GM12878 (cell line): Measurements from ENCODE around the gene PDGFB. TPM values are rescaled to one million over a fixed set of nuclear protein-coding genes. Genes with fewer than 3 reads are reported as not detected.

Experiments used
- ATAC-seq: fragments of 200-7000 bp; cut with Tn5 transposase; 3 replicates; pipeline ENCODE4 v1.9.1; 2020; ENCODE audit warnings: mild to moderate bottlenecking, moderate library complexity
- BruUV-seq: library from RNA; stranded (reverse); fragments of 400-500 nt; replicated peaks from 2 replicates; lab custom pipeline; 2021; lab: Mats Ljungman, UMichigan
- CTCF ChIA-PET: fragments of 300-600 bp; sonication (Branson Sonifier 250); formaldehyde crosslinking; extraction: SDS; loops from one replicate; lab custom pipeline; 2021; ENCODE audit warnings: inconsistent platforms; lab: Yijun Ruan, JAX
- POLR2A ChIA-PET: fragments of 350-600 bp; formaldehyde crosslinking; extraction: SDS; loops from one replicate; lab custom pipeline; 2021; ENCODE audit warnings: inconsistent platforms; lab: Charles Lee
- RAD21 ChIA-PET: fragments of 300-600 bp; sonication (Branson Sonifier 250); formaldehyde crosslinking; loops from one replicate; lab custom pipeline; 2023; ENCODE audit warnings: antibody characterized with exemption; ENCODE audit not compliant: unreplicated experiment; lab: Charles Lee
- SMC1A ChIA-PET: fragments of 300-600 bp; sonication (Branson Sonifier 250); formaldehyde crosslinking; loops from one replicate; lab custom pipeline; 2023; ENCODE audit not compliant: unreplicated experiment, uncharacterized antibody; lab: Charles Lee
- DNase-seq: peaks from one replicate; pipeline ENCODE4 v3.0.0-alpha.2; 2011; ENCODE audit warnings: low read depth, low spot score
- FAIRE-seq: peaks from 3 replicates; lab custom pipeline; 2011; peaks lifted over from hg19 to GRCh38; lab: Jason Lieb, UNC
- H2AFZ ChIP-seq: 2 replicates; pipeline ENCODE4 v1.6.0; 2011; ENCODE audit warnings: low read depth, low read length, control low read depth; ENCODE audit not compliant: control insufficient read depth
- H3K27ac ChIP-seq: 2 replicates; pipeline ENCODE4 v1.5.1; 2011; ENCODE audit warnings: control low read depth; ENCODE audit not compliant: control insufficient read depth, insufficient read depth
- H3K27me3 ChIP-seq, 2 experiments: replicated peaks in 1 of 2; 2 replicates each; pipeline versions ENCODE4 v1.6.0 to v1.6.1; 2011; ENCODE audit warnings: low read length in 1 of 2; ENCODE audit not compliant: control insufficient read depth in 2 of 2, insufficient read depth in 2 of 2
- H3K36me3 ChIP-seq, 2 experiments: 2 replicates each; pipeline ENCODE4 v1.5.1; 2011; ENCODE audit warnings: low read length in 1 of 2; ENCODE audit not compliant: control insufficient read depth in 2 of 2, insufficient read depth in 2 of 2
- H3K4me1 ChIP-seq: 2 replicates; pipeline ENCODE4 v1.6.1; 2011; ENCODE audit warnings: mild to moderate bottlenecking, low read length, moderate library complexity, mixed read lengths; ENCODE audit not compliant: control insufficient read depth, insufficient read depth
- H3K4me2 ChIP-seq: 2 replicates; pipeline ENCODE4 v1.6.0; 2011; ENCODE audit warnings: control low read depth; ENCODE audit not compliant: control insufficient read depth, insufficient read depth
- H3K4me3 ChIP-seq: fragments of 200-600 bp; sonication (generic); 2 replicates; pipeline ENCODE4 v1.5.1; 2016
- H3K79me2 ChIP-seq: 2 replicates; pipeline ENCODE4 v1.6.0; 2011; ENCODE audit warnings: low read length; ENCODE audit not compliant: control insufficient read depth, insufficient read depth
- H3K9ac ChIP-seq: 2 replicates; pipeline ENCODE4 v1.8.0; 2011; ENCODE audit warnings: low read length, control low read depth, mixed read lengths; ENCODE audit not compliant: control insufficient read depth, insufficient read depth
- H3K9me3 ChIP-seq: replicated peaks from 3 replicates; pipeline ENCODE4 v1.5.1; 2011; ENCODE audit warnings: mild to moderate bottlenecking, low read length; ENCODE audit not compliant: control insufficient read depth, insufficient read depth
- H4K20me1 ChIP-seq: 2 replicates; pipeline ENCODE4 v1.6.0; 2011; ENCODE audit not compliant: control insufficient read depth, insufficient read depth
- BMI1 ChIP-seq: fragments of 450-650 bp; IDR thresholded peaks from 2 replicates; pipeline ENCODE4 v1.6.1; 2016; ENCODE audit warnings: mild to moderate bottlenecking, moderate library complexity, borderline replicate concordance
- CHD2 ChIP-seq: IDR thresholded peaks from 2 replicates; pipeline ENCODE4 v1.6.1; 2011; ENCODE audit warnings: low read depth, low read length, improper control_type of control experiment, borderline replicate concordance
- CREB1 ChIP-seq: IDR thresholded peaks from 2 replicates; pipeline ENCODE4 v1.6.1; 2012; ENCODE audit warnings: low read depth, mild to moderate bottlenecking, inconsistent platforms
- EED ChIP-seq: sonication (generic); IDR thresholded peaks from 2 replicates; pipeline ENCODE4 v1.6.1; 2016; ENCODE audit warnings: antibody characterized with exemption, low read depth
- ESRRA ChIP-seq: IDR thresholded peaks from 2 replicates; pipeline ENCODE4 v1.6.1; 2012; ENCODE audit warnings: mild to moderate bottlenecking, low read length, improper control_type of control experiment
- MYB ChIP-seq: fragments of 150-350 bp; IDR thresholded peaks from 2 replicates; pipeline ENCODE4 v1.6.1; 2014; ENCODE audit warnings: mild to moderate bottlenecking, low read depth, low read length, borderline replicate concordance
- MYC ChIP-seq: IDR thresholded peaks from 2 replicates; pipeline ENCODE4 v1.6.1; 2011; ENCODE audit warnings: mild to moderate bottlenecking, low read length, moderate library complexity, inconsistent platforms; ENCODE audit not compliant: insufficient read depth, insufficient replicate concordance, insufficient read length, severe bottlenecking
- NR2F1 ChIP-seq: fragments of 450-650 bp; conservative IDR thresholded peaks from 2 replicates; pipeline ENCODE4 v1.6.1; 2017; ENCODE audit warnings: mild to moderate bottlenecking
- NRF1 ChIP-seq: conservative IDR thresholded peaks from 2 replicates; pipeline ENCODE4 v1.6.1; 2011; ENCODE audit warnings: mild to moderate bottlenecking, low read depth, low read length, improper control_type of control experiment
- STAT1 ChIP-seq: fragments of 450-650 bp; conservative IDR thresholded peaks from 2 replicates; pipeline ENCODE4 v1.6.1; 2014; ENCODE audit warnings: antibody characterized with exemption, mild to moderate bottlenecking
- WGBS: methylation state at CpG from one replicate; pipeline ENCODE4 v1.1.6; 2016; ENCODE audit warnings: low lambda C conversion rate; ENCODE audit not compliant: insufficient replicate concordance, insufficient coverage; ENCODE audit errors: missing lambda C conversion rate; 5-methylcytosine and 5-hydroxymethylcytosine counted together
- in situ Hi-C: fragments of 300-500 bp; cut with MboI; formaldehyde crosslinking; loops from 9 replicates; pipeline ENCODE4 v1.14.3; 2018; ENCODE audit warnings: mixed read lengths
- intact Hi-C: fragments of 100-400 bp; cut with micrococcal nuclease; formaldehyde crosslinking; loops from one replicate; pipeline ENCODE4 v1.14.2; 2022; ENCODE audit not compliant: unreplicated experiment
- polyA plus RNA-seq, 11 experiments: library from polyadenylated mRNA; depleted of rRNA in 4 of 11; unstranded in 6 of 11; stranded (reverse) in 5 of 11; fragments of >200 nt; fragmentation: Nextera tagmentation in 4 of 11; fragmentation: Illumina TruSeq in 1 of 11; extraction: Ambion mirVana in 4 of 11; extraction: Trizol in 1 of 11; gene quantifications; 1 replicate in 1 of 11; 2 replicates in 10 of 11; pipeline versions ENCODE4 v1.2.1 to v1.2.3, GENCODE V29; 2011 to 2016; ENCODE audit warnings: inconsistent platforms in 2 of 11, missing spikeins in 2 of 11, low read depth in 1 of 11
- total RNA-seq, 4 experiments: library from RNA; depleted of rRNA in 3 of 4; stranded (reverse); fragments of >200 nt in 3 of 4; fragmentation: Illumina TruSeq in 1 of 4; extraction: Trizol in 1 of 4; gene quantifications; 2 replicates each; pipeline versions ENCODE4 v1.2.1 to v1.2.3, GENCODE V29; 2013 to 2021
- TF ChIP-seq, protein P1 (sequence below): fragments of 450-650 bp; formaldehyde crosslinking; IDR thresholded peaks from 2 replicates; pipeline ENCODE4 v1.4.0; 2022; ENCODE audit warnings: mild to moderate bottlenecking, moderate library complexity
- TF ChIP-seq, protein P2 (sequence below): fragments of 450-650 bp; IDR thresholded peaks from 2 replicates; pipeline ENCODE4 v1.6.1; 2017; ENCODE audit warnings: borderline replicate concordance

PDGFB gene
- total and polyA plus RNA-seq, 10 of the 15 experiments (the other 5 are each of a cell fraction or from before 2014, with no cell fraction given), result 0.13 to 1.1 (median 0.56) TPM; not detected in 1

DNA sequence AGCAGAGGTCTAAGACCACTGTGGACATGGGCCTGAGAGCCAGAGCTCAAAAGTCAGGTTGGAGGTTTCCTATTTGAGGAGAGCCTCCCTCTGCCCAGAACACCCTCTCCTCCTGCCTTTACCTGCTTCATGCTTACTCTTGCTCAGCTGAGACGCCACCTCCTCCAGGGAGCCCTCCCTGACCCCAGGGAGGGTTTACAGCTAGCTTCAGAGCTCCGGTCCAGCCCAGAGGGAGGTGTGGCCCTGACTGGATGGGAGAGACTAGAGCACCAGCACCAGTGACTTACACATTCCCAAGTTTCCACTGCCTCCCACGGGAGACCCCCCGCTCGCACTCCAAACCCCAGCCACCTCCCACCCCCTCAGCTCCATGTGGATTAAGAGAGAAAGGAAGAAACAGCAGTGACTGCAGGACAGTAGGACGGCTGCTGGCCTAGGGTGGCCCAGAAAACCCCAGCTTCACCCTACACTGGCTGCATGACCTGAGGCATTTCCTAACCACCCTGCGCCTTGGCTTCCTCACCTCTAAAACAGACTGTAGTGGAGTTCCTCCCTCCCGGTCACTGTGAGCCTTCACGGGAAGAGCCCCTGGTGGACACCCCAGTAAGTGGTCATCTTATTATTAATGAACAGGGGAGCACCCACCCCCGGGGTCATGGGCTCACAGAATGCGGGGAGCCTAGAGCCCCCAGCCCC is 24.5 kb upstream of the PDGFB start:
- no peak for FAIRE-seq
- in situ Hi-C loops, result no loop called here
- BruUV-seq, result no TSS peak

GRCh38 chr22:39268645-39269044 is 23.9 kb upstream of the PDGFB start:
- ChIA-PET CTCF (interaction anchor here (0.8 to 1.2 kb wide), 2 partner anchors 19 to 98 kb away, joined by 3 to 4 read pairs; no protein-coding TSS in a partner anchor), RAD21 (interaction anchor here (1.4 kb wide), 1 partner anchor 13 kb away, joined by 4 read pairs; no protein-coding TSS in a partner anchor), POLR2A (interaction anchor here (0.7 kb wide), 1 partner anchor 90 kb away, joined by 3 read pairs; no protein-coding TSS in a partner anchor), SMC1A (interaction anchor here (1.1 kb wide), 1 partner anchor 19 kb away, joined by 3 read pairs; no protein-coding TSS in a partner anchor)
- no peaks in the 10 kb centered on the region for H3K79me2 ChIP-seq
- H3K36me3 ChIP-seq, result no peaks in the 10 kb centered on the region
- FAIRE-seq (no peak), ATAC-seq (no peak), DNase-seq (no peak)
- WGBS, result 79% methylated on average over 7 of the region's 7 CpGs
- H3K9ac ChIP-seq, result no peak overlapping the region
- H3K27ac ChIP-seq, result no peak overlapping the region
- H3K9me3 ChIP-seq, result no peaks in the 10 kb centered on the region
- BruUV-seq, result no TSS peak
- no peak overlapping the region for H3K4me2 ChIP-seq
- H3K4me1 ChIP-seq, result peaks cover 37% of the 10 kb centered on the region
- H3K4me3 ChIP-seq, result no peak overlapping the region
- H2AFZ ChIP-seq, result no peak overlapping the region
- H3K27me3 ChIP-seq, result no peaks in the 10 kb centered on the region
- in situ Hi-C loops, result no loop called here
- H4K20me1 ChIP-seq, result no peaks in the 10 kb centered on the region
- intact Hi-C loops, result no loop called here
- TF ChIP-seq NR2F1 (no peak), NRF1 (no peak), BMI1 (no peak), CHD2 (no peak), MYB (no peak), CREB1 (no peak), EED (no peak), STAT1 (no peak), MYC (no peak)
- TF ChIP-seq, protein P1, sequence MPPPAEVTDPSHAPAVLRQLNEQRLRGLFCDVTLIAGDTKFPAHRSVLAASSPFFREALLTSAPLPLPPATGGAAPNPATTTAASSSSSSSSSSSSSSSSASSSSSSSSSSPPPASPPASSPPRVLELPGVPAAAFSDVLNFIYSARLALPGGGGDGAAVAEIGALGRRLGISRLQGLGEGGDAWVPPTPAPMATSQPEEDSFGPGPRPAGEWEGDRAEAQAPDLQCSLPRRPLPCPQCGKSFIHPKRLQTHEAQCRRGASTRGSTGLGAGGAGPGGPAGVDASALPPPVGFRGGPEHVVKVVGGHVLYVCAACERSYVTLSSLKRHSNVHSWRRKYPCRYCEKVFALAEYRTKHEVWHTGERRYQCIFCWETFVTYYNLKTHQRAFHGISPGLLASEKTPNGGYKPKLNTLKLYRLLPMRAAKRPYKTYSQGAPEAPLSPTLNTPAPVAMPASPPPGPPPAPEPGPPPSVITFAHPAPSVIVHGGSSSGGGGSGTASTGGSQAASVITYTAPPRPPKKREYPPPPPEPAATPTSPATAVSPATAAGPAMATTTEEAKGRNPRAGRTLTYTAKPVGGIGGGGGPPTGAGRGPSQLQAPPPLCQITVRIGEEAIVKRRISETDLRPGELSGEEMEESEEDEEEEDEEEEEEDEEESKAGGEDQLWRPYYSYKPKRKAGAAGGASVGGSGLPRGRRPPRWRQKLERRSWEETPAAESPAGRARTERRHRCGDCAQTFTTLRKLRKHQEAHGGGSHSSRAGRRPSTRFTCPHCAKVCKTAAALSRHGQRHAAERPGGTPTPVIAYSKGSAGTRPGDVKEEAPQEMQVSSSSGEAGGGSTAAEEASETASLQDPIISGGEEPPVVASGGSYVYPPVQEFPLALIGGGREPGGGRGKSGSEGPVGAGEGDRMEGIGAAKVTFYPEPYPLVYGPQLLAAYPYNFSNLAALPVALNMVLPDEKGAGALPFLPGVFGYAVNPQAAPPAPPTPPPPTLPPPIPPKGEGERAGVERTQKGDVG, result no peak
- TF ChIP-seq, protein P2, sequence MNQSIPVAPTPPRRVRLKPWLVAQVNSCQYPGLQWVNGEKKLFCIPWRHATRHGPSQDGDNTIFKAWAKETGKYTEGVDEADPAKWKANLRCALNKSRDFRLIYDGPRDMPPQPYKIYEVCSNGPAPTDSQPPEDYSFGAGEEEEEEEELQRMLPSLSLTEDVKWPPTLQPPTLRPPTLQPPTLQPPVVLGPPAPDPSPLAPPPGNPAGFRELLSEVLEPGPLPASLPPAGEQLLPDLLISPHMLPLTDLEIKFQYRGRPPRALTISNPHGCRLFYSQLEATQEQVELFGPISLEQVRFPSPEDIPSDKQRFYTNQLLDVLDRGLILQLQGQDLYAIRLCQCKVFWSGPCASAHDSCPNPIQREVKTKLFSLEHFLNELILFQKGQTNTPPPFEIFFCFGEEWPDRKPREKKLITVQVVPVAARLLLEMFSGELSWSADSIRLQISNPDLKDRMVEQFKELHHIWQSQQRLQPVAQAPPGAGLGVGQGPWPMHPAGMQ, result no peak

More for the DNA sequence above, 24.5 kb upstream of the PDGFB start:
- 64% methylated on average over 11 of the region's 11 CpGs for WGBS
- H2AFZ ChIP-seq, result no peak overlapping the region
- H3K4me2 ChIP-seq, result no peak overlapping the region
- SMC1A ChIA-PET, result interaction anchor here (1.1 kb wide), 1 partner anchor 18 kb away, joined by 3 read pairs; no protein-coding TSS in a partner anchor
- H4K20me1 ChIP-seq, result no peaks in the 10 kb centered on the region
- CTCF ChIA-PET, result interaction anchor here (0.8 to 1.2 kb wide), 3 partner anchors 18 to 99 kb away, joined by 3 to 4 read pairs (median 3); no protein-coding TSS in a partner anchor
- POLR2A ChIA-PET, result no interaction called here
- H3K27ac ChIP-seq, result no peak overlapping the region
- no peak for TF ChIP-seq ESRRA
- no peaks in the 10 kb centered on the region for H3K36me3 ChIP-seq
- no peak overlapping the region for H3K4me3 ChIP-seq
- intact Hi-C loops, result no loop called here
- no peak for ATAC-seq
- H3K4me1 ChIP-seq, result peaks cover 34% of the 10 kb centered on the region
- RAD21 ChIA-PET, result interaction anchor here (0.6 to 1.4 kb wide), 2 partner anchors 14 to 50 kb away, joined by 3 to 4 read pairs; no protein-coding TSS in a partner anchor
- H3K9me3 ChIP-seq, result no peaks in the 10 kb centered on the region
- no peaks in the 10 kb centered on the region for H3K79me2 ChIP-seq
- H3K27me3 ChIP-seq, result no peaks in the 10 kb centered on the region
- H3K9ac ChIP-seq, result no peak overlapping the region
- DNase-seq, result no peak
